Suppressor macrophage treated with lipopolysaccharide for 4 hours (primary cell): ENCODE data around the gene ALAS1.

Experiments
- DNase-seq: peaks from one replicate; pipeline ENCODE4 v3.0.0-alpha.2; 2020

ALAS1 gene

GRCh38 chr3:52257911-52258310 is 60.0 kb downstream of the ALAS1 start:
- no peak for DNase-seq

DNA sequence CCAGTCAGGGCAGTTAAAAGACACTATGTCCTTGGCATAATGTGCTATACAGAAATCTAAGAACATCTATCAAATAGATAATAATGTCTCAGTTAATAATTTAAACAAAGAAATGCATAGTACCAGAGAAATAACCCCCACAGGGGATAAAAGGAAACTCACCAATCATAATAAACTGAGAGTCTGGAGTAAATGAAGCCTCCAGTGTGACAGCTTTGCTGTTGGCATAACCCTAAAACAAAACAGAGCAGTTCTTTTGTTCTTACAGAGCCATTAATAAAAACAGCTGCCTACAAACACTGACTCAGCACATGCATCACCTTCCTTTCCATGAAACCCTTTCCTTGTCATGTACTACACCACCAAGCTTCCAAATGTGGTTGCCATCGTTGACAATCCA is 61.1 kb downstream of the ALAS1 start:
- DNase-seq: no peak

DNA sequence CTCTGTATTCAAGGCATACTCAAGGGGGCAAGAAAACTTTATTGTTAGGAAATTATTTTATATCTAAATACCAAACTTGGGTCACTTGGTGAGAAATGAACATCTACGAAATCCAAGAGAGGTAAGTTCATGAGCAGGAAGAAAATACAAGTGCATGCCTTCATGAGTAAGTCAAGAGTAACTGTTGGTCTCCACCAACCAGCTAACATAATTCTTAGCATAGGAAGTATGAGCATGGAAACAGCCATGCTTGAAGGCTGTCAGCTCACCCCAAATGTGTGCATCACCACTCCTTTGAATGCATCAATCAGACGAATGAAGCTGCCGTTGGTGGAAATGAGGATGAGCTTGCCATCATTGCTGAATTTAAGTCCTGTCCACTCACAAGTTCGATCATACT is 61.5 kb downstream of the ALAS1 start:
- DNase-seq: no peak

DNA sequence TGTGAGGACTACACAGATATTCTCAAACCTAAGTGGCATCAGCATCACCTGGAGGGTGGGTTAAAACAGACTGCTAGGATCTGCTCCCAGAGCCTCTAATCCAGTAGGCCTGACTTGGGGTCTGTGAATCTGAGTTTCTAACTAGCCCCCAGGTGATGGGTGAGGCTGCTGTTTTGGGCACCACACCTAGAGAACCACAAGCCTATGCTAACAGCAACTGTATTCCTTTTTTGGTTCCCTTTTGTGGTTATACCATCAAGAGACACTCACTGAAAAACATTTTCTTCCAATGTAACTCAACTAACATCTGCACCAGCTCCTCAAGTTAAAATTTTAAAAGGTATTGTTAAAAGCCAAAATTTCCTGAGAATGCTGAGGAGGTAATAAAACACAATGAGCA is 64.5 kb downstream of the ALAS1 start:
- no peak for DNase-seq
